ENCODE data around the gene CALN1. TPM values are rescaled to one million over a fixed set of nuclear protein-coding genes. Genes with fewer than 3 reads are reported as not detected.

Gene CALN1
- total and polyA plus RNA-seq, 2 experiments from 2014 or later: 7.6 to 14.5 TPM

- peaks cover 18% of the 10 kb centered on the region for H3K9me3 Mint-ChIP-seq
- Histone ChIP-seq H2AFZ (no peak overlapping the region), H3K27ac (ENCODE audit: low read depth) (no peak overlapping the region), H3F3A (replicated peaks; ENCODE audit: low read depth) (no peaks in the 10 kb centered on the region), H3K79me2 (replicated peaks; ENCODE audit: insufficient read depth) (no peaks in the 10 kb centered on the region), H3K4me1 (ENCODE audit: insufficient read depth) (peaks cover 16% of the 10 kb centered on the region), H3K9me2 (ENCODE audit: insufficient read depth) (no peaks in the 10 kb centered on the region), H3K4me3 (no peak overlapping the region), H3K36me3 (ENCODE audit: insufficient read depth) (no peaks in the 10 kb centered on the region), H3K4me2 (no peak overlapping the region), H3K27me3 (ENCODE audit: insufficient read depth) (no peaks in the 10 kb centered on the region), H4K20me1 (replicated peaks; ENCODE audit: insufficient read depth) (no peaks in the 10 kb centered on the region; the same call in 1 of the 2 replicates)
- peaks cover 7% of the 10 kb centered on the region for H3K27me3 Mint-ChIP-seq (ENCODE audit: insufficient read depth, low read depth, poor library complexity)
- DNase-seq (ENCODE audit: low spot score): no peak
- ATAC-seq: no peak
- no peak overlapping the region for H3K4me3 Mint-ChIP-seq
- TF ChIP-seq ZNF114 (CRISPR knock-in tag; IDR thresholded peaks at IDR 0.05): no peak
- no peak for TF ChIP-seq JUNB (IDR thresholded peaks at IDR 0.05; ENCODE audit: unreplicated experiment)
- TF ChIP-seq STAT1 (IDR thresholded peaks at IDR 0.05; ENCODE audit: unreplicated experiment): no peak
- no peak for TF ChIP-seq NANOG (IDR thresholded peaks at IDR 0.05; ENCODE audit: borderline replicate concordance)
- no peak for TF ChIP-seq CREB1 (CRISPR knock-in tag; IDR thresholded peaks at IDR 0.05; ENCODE audit: low read depth)
- TF ChIP-seq EZH2 (IDR thresholded peaks at IDR 0.05; ENCODE audit: low read depth, unreplicated experiment): no peak
- TF ChIP-seq ETS1 (IDR thresholded peaks at IDR 0.05): no peak
- no peak for TF ChIP-seq CTCF (conservative IDR thresholded peaks at IDR 0.05; ENCODE audit: low read depth in 2 of 2)
- no peak for TF ChIP-seq ZNF331 (CRISPR knock-in tag; IDR thresholded peaks at IDR 0.05; ENCODE audit: low read depth)
- no peak for TF ChIP-seq REST (IDR thresholded peaks at IDR 0.05; ENCODE audit: unreplicated experiment)
- no peak overlapping the region for H3K27ac Mint-ChIP-seq
- peaks cover 21% of the 10 kb centered on the region for H3K4me1 Mint-ChIP-seq
- H3K36me3 Mint-ChIP-seq (ENCODE audit: low read depth): peaks cover 27% of the 10 kb centered on the region
Measured at GRCh38 chr7:72109566-72109965, 302.6 kb downstream of the CALN1 start.

All from GM23338 (cell line).